ENCODE measurements around the gene HFE. TPM values are rescaled to one million over a fixed set of nuclear protein-coding genes. Genes with fewer than 3 reads are reported as not detected.

HFE gene
- total and polyA plus RNA-seq, 2 of the 13 experiments (the other 11 are each of a cell fraction or from before 2014, with no cell fraction given) = 3.7 to 6.3 TPM

GRCh38 chr6:26056583-26057350 lies 30.5 kb upstream of the HFE start (continued):
- TF ChIP-seq RNF219 (CRISPR knock-in tag; IDR thresholded peaks at IDR 0.05) (no peak), PHF5A (CRISPR knock-in tag; IDR thresholded peaks at IDR 0.05; ENCODE audit: low read depth, unreplicated experiment) (no peak), ZNF777 (CRISPR knock-in tag; IDR thresholded peaks at IDR 0.05) (no peak), ZNF850 (CRISPR knock-in tag; conservative IDR thresholded peaks at IDR 0.05) (no peak), TAF1 (CRISPR knock-in tag; IDR thresholded peaks at IDR 0.05) (no peak), ZFX (CRISPR knock-in tag; IDR thresholded peaks at IDR 0.05; ENCODE audit: low read depth) (no peak), GATA4 (IDR thresholded peaks at IDR 0.05; ENCODE audit: borderline replicate concordance, low read depth) (no peak), SP5 (CRISPR knock-in tag; IDR thresholded peaks at IDR 0.05; ENCODE audit: borderline replicate concordance, low read depth) (no peak), RORA (CRISPR knock-in tag; IDR thresholded peaks at IDR 0.05) (0 out of 2 replicates have a peak, but pooled peaks have one; percentile 9), ZNF772 (CRISPR knock-in tag; IDR thresholded peaks at IDR 0.05) (no peak), ZNF34 (CRISPR knock-in tag; IDR thresholded peaks at IDR 0.05; ENCODE audit: borderline replicate concordance) (no peak), SNAI1 (CRISPR knock-in tag; IDR thresholded peaks at IDR 0.05; ENCODE audit: borderline replicate concordance) (no peak), NR2F6 (IDR thresholded peaks at IDR 0.05) (no peak), NR2F6 (CRISPR knock-in tag; IDR thresholded peaks at IDR 0.05) (no peak), PRMT3 (CRISPR knock-in tag; IDR thresholded peaks at IDR 0.05; ENCODE audit: borderline replicate concordance, low read depth) (no peak), RBM22 (optimal IDR thresholded peaks at IDR 0.05; ENCODE audit: low read length) (no peak), SOX13 (IDR thresholded peaks at IDR 0.05) (no peak), SOX13 (CRISPR knock-in tag; conservative IDR thresholded peaks at IDR 0.05 in 1 of 2, IDR thresholded peaks at IDR 0.05 in 1 of 2) (no peak), ZBTB10 (CRISPR knock-in tag; IDR thresholded peaks at IDR 0.05; ENCODE audit: borderline replicate concordance) (no peak), ZNF598 (CRISPR knock-in tag; IDR thresholded peaks at IDR 0.05; ENCODE audit: borderline replicate concordance) (0 out of 2 replicates have a peak, but pooled peaks have one; percentile 11), CHCHD3 (CRISPR knock-in tag; IDR thresholded peaks at IDR 0.05) (no peak), HNRNPLL (IDR thresholded peaks at IDR 0.05; ENCODE audit: low read depth, low read length, poor library complexity, severe bottlenecking) (no peak), ASH2L (IDR thresholded peaks at IDR 0.05; ENCODE audit: insufficient read length, low read depth, low read length) (peak; percentile 15), NCOR1 (IDR thresholded peaks at IDR 0.05; ENCODE audit: borderline replicate concordance, low read length) (peak; percentile 26; the same call in 1 of the 2 replicates), KDM5A (IDR thresholded peaks at IDR 0.05; ENCODE audit: borderline replicate concordance, low read length) (0 out of 2 replicates have a peak, but pooled peaks have one; percentile 15)
